HEK293T (cell line): ENCODE results near the gene TMEM87B.

ENCODE experiments used
- BHLHE40 ChIP-seq: fragments of 450-650 bp; IDR thresholded peaks from 2 replicates; pipeline ENCODE4 v1.6.1; 2016; ENCODE audit warnings: mild to moderate bottlenecking, moderate library complexity, borderline replicate concordance
- ELF4 ChIP-seq: fragments of 450-650 bp; IDR thresholded peaks from 2 replicates; pipeline ENCODE4 v1.6.1; 2017; ENCODE audit warnings: antibody characterized with exemption
- FOXM1 ChIP-seq: fragments of 450-650 bp; IDR thresholded peaks from 2 replicates; pipeline ENCODE4 v1.6.1; 2017; ENCODE audit warnings: mild to moderate bottlenecking, borderline replicate concordance
- HDGF ChIP-seq: fragments of 450-650 bp; IDR thresholded peaks from 2 replicates; pipeline ENCODE4 v1.6.1; 2017; ENCODE audit warnings: antibody characterized with exemption, borderline replicate concordance
- LEF1 ChIP-seq: fragments of 450-650 bp; IDR thresholded peaks from 2 replicates; pipeline ENCODE4 v1.6.1; 2017; ENCODE audit warnings: mild to moderate bottlenecking, borderline replicate concordance
- NFRKB ChIP-seq: fragments of 450-650 bp; IDR thresholded peaks from 2 replicates; pipeline ENCODE4 v1.6.1; 2016; ENCODE audit warnings: mild to moderate bottlenecking, moderate library complexity
- SP1 ChIP-seq: fragments of 450-650 bp; IDR thresholded peaks from 2 replicates; pipeline ENCODE4 v1.6.1; 2017
- SUZ12 ChIP-seq: fragments of 450-650 bp; IDR thresholded peaks from 2 replicates; pipeline ENCODE4 v1.6.1; 2016; ENCODE audit warnings: mild to moderate bottlenecking
- TARDBP ChIP-seq: fragments of 450-650 bp; IDR thresholded peaks from 2 replicates; pipeline ENCODE4 v1.6.1; 2016
- ZNF384 ChIP-seq: fragments of 450-650 bp; IDR thresholded peaks from 2 replicates; pipeline ENCODE4 v1.6.1; 2016

- TF ChIP-seq ELF4 (no peak), NFRKB (no peak), SP1 (no peak), SUZ12 (no peak), TARDBP (no peak), BHLHE40 (no peak), HDGF (no peak), ZNF384 (no peak), LEF1 (no peak), FOXM1 (no peak)
Observed at GRCh38 chr2:112084689-112085374, 29.8 kb downstream of the TMEM87B start.
